NCI-H345 (cell line): ENCODE measurements around the gene LAMB1.

Experiments
- DNase-seq: peaks from one replicate; lab custom pipeline; 2025; lab: John Stamatoyannopoulos, UW

LAMB1 gene

GRCh38 chr7:107877731-107878382, 125.1 kb downstream of the LAMB1 start:
- DNase-seq, result no peak

- DNase-seq, result no peak
Observed at GRCh38 chr7:107876916-107877315, 126.0 kb downstream of the LAMB1 start.

DNA sequence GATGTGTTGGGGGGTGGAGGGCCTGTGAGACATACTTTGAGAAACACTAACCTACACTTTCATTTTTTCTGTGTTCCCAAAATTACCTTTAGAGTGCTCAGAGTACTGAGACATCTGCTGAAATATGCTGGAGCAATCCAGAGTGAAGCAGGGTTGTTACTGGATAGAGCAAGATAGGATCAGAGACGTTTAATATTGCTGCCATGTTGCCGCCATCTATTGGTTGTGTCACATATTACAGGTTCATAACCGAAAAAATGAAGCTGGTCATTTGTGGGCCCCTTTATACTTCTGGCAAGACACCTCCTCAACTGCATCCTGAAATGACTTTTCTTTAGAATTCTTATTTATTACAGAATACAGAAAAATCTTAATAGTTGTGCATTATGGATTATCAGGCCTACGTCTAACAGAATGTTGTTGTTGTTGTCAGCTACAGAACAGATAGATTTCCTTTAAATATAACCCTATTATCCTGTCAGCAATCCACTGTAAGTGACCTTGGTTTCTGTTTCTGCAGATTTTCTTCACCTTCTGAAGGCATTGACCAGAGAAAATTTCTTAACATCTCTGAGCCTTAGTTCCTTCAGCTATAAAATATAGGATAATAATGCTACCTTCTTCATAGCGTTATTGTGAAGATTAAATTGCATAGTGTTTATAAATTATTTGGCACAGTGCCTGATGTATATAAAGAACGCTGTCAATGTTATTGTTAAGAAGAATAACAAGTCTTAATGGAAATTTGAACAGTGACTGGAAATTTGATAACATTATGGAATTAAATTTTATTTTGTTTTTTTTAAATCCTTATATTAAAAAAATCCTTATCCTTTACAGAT, 128.1 kb downstream of the LAMB1 start:
- peak; percentile 54 for DNase-seq

- DNase-seq, result no peak
Observed at GRCh38 chr7:107874111-107874510, 128.8 kb downstream of the LAMB1 start.
